Measurements from ENCODE around the gene DDX42.

DDX42 gene

DNA sequence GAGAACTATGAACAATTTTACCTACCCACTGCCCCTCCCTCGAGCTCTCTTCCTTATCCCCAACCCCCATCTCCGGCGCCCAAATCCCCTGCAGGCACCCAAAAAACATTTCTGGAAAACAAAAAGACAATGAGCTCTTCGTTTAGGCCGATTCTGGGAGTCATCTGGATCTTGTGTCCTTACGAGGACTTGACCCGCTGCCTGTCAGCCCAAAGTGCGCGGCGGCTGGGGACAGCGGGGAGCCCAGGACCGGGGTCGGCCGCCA lies 32.9 kb upstream of the DDX42 start:
- Histone ChIP-seq H3K27me3 (ENCODE audit: control insufficient read depth, low read length) (no peaks in the 10 kb centered on the region), H3K4me2 (ENCODE audit: low read length) (peak overlapping the region; percentile 83), H3K9me2 (replicated peaks; ENCODE audit: control insufficient read depth, low read length) (no peaks in the 10 kb centered on the region), H4K20me1 (ENCODE audit: control insufficient read depth, insufficient read depth, low read depth, low read length) (no peaks in the 10 kb centered on the region; the same call in 1 of the 2 replicates), H3K36me3 (ENCODE audit: control insufficient read depth, low read length) (peaks cover 23% of the 10 kb centered on the region), H3K9me3 (ENCODE audit: control insufficient read depth, insufficient read depth, low read length) (no peaks in the 10 kb centered on the region), H3K79me2 (ENCODE audit: control insufficient read depth, low read length) (peaks cover 36% of the 10 kb centered on the region), H3F3A (ENCODE audit: control insufficient read depth, insufficient read depth) (peaks cover 27% of the 10 kb centered on the region), H3K4me3 (ENCODE audit: low read length) (peak overlapping the region; percentile 79), H3K27ac (ENCODE audit: low read depth, low read length) (peak overlapping the region; percentile 96), H3K4me1 (ENCODE audit: control insufficient read depth, low read length) (peaks cover 46% of the 10 kb centered on the region)
- TF ChIP-seq, protein P1, sequence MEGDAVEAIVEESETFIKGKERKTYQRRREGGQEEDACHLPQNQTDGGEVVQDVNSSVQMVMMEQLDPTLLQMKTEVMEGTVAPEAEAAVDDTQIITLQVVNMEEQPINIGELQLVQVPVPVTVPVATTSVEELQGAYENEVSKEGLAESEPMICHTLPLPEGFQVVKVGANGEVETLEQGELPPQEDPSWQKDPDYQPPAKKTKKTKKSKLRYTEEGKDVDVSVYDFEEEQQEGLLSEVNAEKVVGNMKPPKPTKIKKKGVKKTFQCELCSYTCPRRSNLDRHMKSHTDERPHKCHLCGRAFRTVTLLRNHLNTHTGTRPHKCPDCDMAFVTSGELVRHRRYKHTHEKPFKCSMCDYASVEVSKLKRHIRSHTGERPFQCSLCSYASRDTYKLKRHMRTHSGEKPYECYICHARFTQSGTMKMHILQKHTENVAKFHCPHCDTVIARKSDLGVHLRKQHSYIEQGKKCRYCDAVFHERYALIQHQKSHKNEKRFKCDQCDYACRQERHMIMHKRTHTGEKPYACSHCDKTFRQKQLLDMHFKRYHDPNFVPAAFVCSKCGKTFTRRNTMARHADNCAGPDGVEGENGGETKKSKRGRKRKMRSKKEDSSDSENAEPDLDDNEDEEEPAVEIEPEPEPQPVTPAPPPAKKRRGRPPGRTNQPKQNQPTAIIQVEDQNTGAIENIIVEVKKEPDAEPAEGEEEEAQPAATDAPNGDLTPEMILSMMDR (IDR thresholded peaks at IDR 0.05; ENCODE audit: low read depth, low read length, poor library complexity, severe bottlenecking), result no peak
- TF ChIP-seq EZH2phosphoT487 (IDR thresholded peaks at IDR 0.05; ENCODE audit: borderline replicate concordance, low read length), result no peak

DNA sequence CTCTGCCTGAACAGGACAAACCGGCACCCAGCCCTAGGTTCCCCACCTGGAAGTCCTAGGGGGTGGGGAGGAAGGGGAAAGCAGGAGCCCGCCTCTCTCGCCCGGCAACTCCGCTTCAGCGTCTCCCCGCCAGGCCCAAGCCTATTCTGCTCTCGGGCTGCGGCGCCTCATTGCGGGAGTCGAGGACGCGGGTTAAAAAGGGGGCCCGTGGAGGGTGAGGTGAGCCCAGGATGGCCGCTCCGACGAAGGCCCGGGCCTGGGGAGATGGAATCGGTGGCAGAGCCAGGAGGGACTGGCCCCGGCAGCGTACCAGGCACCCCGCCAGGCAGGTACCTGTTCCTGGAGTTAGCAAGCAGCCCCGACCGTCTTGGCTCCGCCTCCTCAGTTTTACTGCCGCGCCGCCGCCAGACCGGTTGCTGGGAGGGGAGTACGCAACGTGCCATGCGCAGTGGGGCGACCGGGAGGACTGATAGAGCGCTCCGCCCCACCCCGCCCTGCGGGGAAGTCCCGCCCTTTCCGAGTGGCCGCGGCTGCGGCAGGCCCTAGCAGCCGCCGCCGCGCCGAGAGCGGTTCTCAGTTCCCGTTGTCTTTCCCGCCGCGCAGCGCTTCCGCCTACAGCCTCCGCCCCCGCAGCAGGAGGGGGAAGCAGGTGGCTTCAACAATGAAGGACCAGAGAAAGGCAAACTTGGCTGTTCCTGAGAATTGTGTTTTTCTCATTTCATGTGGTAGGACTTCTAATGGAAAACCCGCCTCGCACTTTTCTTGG lies 32.4 kb upstream of the DDX42 start, which contains the start of gene STRADA:
TSS of gene STRADA (minus strand) at position 392 of the 766 bp plus-strand sequence. CDS start 13,430 bp downstream, outside the sequence.
- Histone ChIP-seq H3K4me1 (ENCODE audit: control insufficient read depth, low read length) (peaks cover 47% of the 10 kb centered on the region), H3K36me3 (ENCODE audit: control insufficient read depth, low read length) (peaks cover 27% of the 10 kb centered on the region), H3K27ac (ENCODE audit: low read depth, low read length) (peak within 1 kb of the TSS; percentile 96), H3K4me3 (ENCODE audit: low read length) (peak within 1 kb of the TSS; percentile 79), H3K9me3 (ENCODE audit: control insufficient read depth, insufficient read depth, low read length) (no peaks in the 10 kb centered on the region), H3K79me2 (ENCODE audit: control insufficient read depth, low read length) (peaks cover 33% of the 10 kb centered on the region), H3K9me2 (replicated peaks; ENCODE audit: control insufficient read depth, low read length) (no peaks in the 10 kb centered on the region), H3K27me3 (ENCODE audit: control insufficient read depth, low read length) (no peaks in the 10 kb centered on the region), H3K4me2 (ENCODE audit: low read length) (peak within 1 kb of the TSS; percentile 91), H3F3A (ENCODE audit: control insufficient read depth, insufficient read depth) (peaks cover 32% of the 10 kb centered on the region), H4K20me1 (ENCODE audit: control insufficient read depth, insufficient read depth, low read depth, low read length) (no peaks in the 10 kb centered on the region; the same call in 1 of the 2 replicates)
- TF ChIP-seq, protein P1 (IDR thresholded peaks at IDR 0.05; ENCODE audit: low read depth, low read length, poor library complexity, severe bottlenecking), result no peak
- TF ChIP-seq EZH2phosphoT487 (IDR thresholded peaks at IDR 0.05; ENCODE audit: borderline replicate concordance, low read length), result no peak

DNA sequence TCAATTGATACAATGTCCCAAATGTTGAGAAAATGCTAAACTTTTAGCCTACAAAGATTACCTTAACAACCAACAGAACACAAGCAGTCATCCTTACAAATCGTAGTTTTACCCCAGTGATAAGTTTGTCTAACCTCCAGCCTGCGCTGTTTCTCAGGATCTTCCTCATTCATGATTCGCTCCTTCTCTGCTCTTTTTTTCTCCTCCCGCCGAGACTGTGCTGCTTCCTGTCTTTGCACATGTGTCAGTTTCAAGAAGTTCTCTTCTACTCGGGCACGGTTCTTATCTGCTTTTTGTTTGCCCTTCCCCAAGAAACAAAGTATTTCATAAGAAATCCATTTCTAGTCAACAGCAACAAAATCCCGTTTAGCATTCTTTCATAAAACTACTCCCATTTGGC lies 22.2 kb upstream of the DDX42 start:
- H3K9me2 ChIP-seq (replicated peaks; ENCODE audit: control insufficient read depth, low read length), result no peaks in the 10 kb centered on the region
- no peak for TF ChIP-seq EZH2phosphoT487 (IDR thresholded peaks at IDR 0.05; ENCODE audit: borderline replicate concordance, low read length)
- TF ChIP-seq, protein P1 (IDR thresholded peaks at IDR 0.05; ENCODE audit: low read depth, low read length, poor library complexity, severe bottlenecking), result no peak
- H3K4me3 ChIP-seq (ENCODE audit: low read length), result no peak overlapping the region
- no peaks in the 10 kb centered on the region for H3K27me3 ChIP-seq (ENCODE audit: control insufficient read depth, low read length)
- no peak overlapping the region for H3K27ac ChIP-seq (ENCODE audit: low read depth, low read length)
- H3K4me1 ChIP-seq (ENCODE audit: control insufficient read depth, low read length), result peaks cover 6% of the 10 kb centered on the region
- no peak overlapping the region for H3K4me2 ChIP-seq (ENCODE audit: low read length)
- H3K36me3 ChIP-seq (ENCODE audit: control insufficient read depth, low read length), result peaks cover 86% of the 10 kb centered on the region
- H3F3A ChIP-seq (ENCODE audit: control insufficient read depth, insufficient read depth), result peaks cover 24% of the 10 kb centered on the region
- H3K79me2 ChIP-seq (ENCODE audit: control insufficient read depth, low read length), result peaks cover 7% of the 10 kb centered on the region
- H3K9me3 ChIP-seq (ENCODE audit: control insufficient read depth, insufficient read depth, low read length), result no peaks in the 10 kb centered on the region
- no peaks in the 10 kb centered on the region for H4K20me1 ChIP-seq (ENCODE audit: control insufficient read depth, insufficient read depth, low read depth, low read length)

All from DOHH2 (cell line).